K562 (cell line): ENCODE data around the gene SLC26A11. TPM values are rescaled to one million over a fixed set of nuclear protein-coding genes. Genes with fewer than 3 reads are reported as not detected.

Experiments used
- ATAC-seq: fragments of 200-7000 bp; cut with Tn5 transposase; 3 replicates; pipeline ENCODE4 v1.9.1; 2020; ENCODE audit warnings: moderate library complexity
- BruUV-seq: library from RNA; stranded (reverse); fragments of 400-500 nt; replicated peaks from 2 replicates; lab custom pipeline; 2021; lab: Mats Ljungman, UMichigan
- CTCF ChIA-PET: fragments of 300-600 bp; formaldehyde crosslinking; extraction: SDS; loops from one replicate; lab custom pipeline; 2021; ENCODE audit warnings: low intra/inter-chr PET ratio; lab: Yijun Ruan, JAX
- POLR2A ChIA-PET: fragments of 300-600, 350-650 bp; sonication (Branson Sonifier 250); formaldehyde crosslinking; extraction: SDS; loops from one replicate; lab custom pipeline; 2021; ENCODE audit warnings: antibody characterized with exemption, inconsistent platforms; lab: Yijun Ruan, JAX
- DNase-seq, 4 experiments: peaks; one replicate each; pipeline versions ENCODE4 v3.0.0 to v3.0.0-alpha.2; 2011 to 2018; ENCODE audit warnings: low spot score in 3 of 4, mixed read lengths in 3 of 4; ENCODE audit errors: extremely low read depth in 1 of 4
- FAIRE-seq: peaks from 2 replicates; lab custom pipeline; 2011; peaks lifted over from hg19 to GRCh38; lab: Jason Lieb, UNC
- H2AFZ ChIP-seq: 2 replicates; pipeline ENCODE4 v1.6.0; 2011; ENCODE audit warnings: low read depth, low read length, control low read depth, inconsistent platforms
- H3K27ac ChIP-seq: fragments of 200-600 bp; 3 replicates; pipeline ENCODE4 v1.8.0; 2011; ENCODE audit warnings: low read depth, mild to moderate bottlenecking, control low read depth, inconsistent platforms, low read length, moderate library complexity, mixed read lengths; ENCODE audit errors: extremely low read depth
- H3K27me3 ChIP-seq, 2 experiments: fragments of 300-600 bp in 1 of 2; 2 replicates in 1 of 2; 3 replicates in 1 of 2; pipeline versions ENCODE4 v1.6.0 to v1.8.0; 2011; ENCODE audit warnings: inconsistent platforms in 2 of 2, low read length in 2 of 2, mild to moderate bottlenecking in 1 of 2, mixed read lengths in 1 of 2, moderate library complexity in 1 of 2; ENCODE audit not compliant: control insufficient read depth in 2 of 2, insufficient read depth in 2 of 2
- H3K36me3 ChIP-seq: fragments of 300-600 bp; 3 replicates; pipeline ENCODE4 v1.8.0; 2011; ENCODE audit warnings: mild to moderate bottlenecking, low read length, inconsistent platforms; ENCODE audit not compliant: control insufficient read depth, insufficient read depth
- H3K4me1 ChIP-seq, 2 experiments: fragments of 200-600 bp in 1 of 2; replicated peaks in 1 of 2; 2 replicates in 1 of 2; 3 replicates in 1 of 2; pipeline versions ENCODE4 v1.5.1 to v1.8.0; 2011; ENCODE audit warnings: inconsistent platforms in 2 of 2, low read length in 2 of 2, mild to moderate bottlenecking in 1 of 2, mixed read lengths in 1 of 2, moderate library complexity in 1 of 2; ENCODE audit not compliant: control insufficient read depth in 2 of 2, insufficient read depth in 2 of 2
- H3K4me2 ChIP-seq: 2 replicates; pipeline ENCODE4 v1.6.1; 2011; ENCODE audit warnings: low read length, control low read depth, inconsistent platforms, mixed read lengths; ENCODE audit not compliant: insufficient read depth
- H3K4me3 ChIP-seq: fragments of 200-600 bp; sonication (generic), shearing (Covaris generic); 2 replicates; pipeline ENCODE4 v1.5.1; 2016; ENCODE audit warnings: control low read depth, inconsistent platforms
- H3K79me2 ChIP-seq: fragments of 200-600 bp; 3 replicates; pipeline ENCODE4 v1.8.0; 2011; ENCODE audit warnings: low read length, inconsistent platforms; ENCODE audit not compliant: control insufficient read depth, insufficient read depth
- H3K9ac ChIP-seq, 2 experiments: 2 replicates each; pipeline versions ENCODE4 v1.6.0 to v1.6.1; 2011; ENCODE audit warnings: low read depth in 2 of 2, low read length in 2 of 2, control low read depth in 1 of 2, inconsistent platforms in 1 of 2, mild to moderate bottlenecking in 1 of 2, mixed read lengths in 1 of 2; ENCODE audit not compliant: insufficient read depth in 1 of 2
- H3K9me1 ChIP-seq: one replicate; pipeline ENCODE4 v1.6.0; 2011; ENCODE audit warnings: inconsistent platforms, mild to moderate bottlenecking, low read length, moderate library complexity; ENCODE audit not compliant: control insufficient read depth, insufficient read depth
- H3K9me3 ChIP-seq: replicated peaks from 2 replicates; pipeline ENCODE4 v1.5.1; 2011; ENCODE audit warnings: low read depth, low read length, inconsistent platforms; ENCODE audit not compliant: control insufficient read depth, insufficient read depth
- H4K20me1 ChIP-seq: replicated peaks from 2 replicates; pipeline ENCODE4 v1.6.1; 2011; ENCODE audit warnings: low read length, inconsistent platforms, mixed read lengths; ENCODE audit not compliant: control insufficient read depth, insufficient read depth
- ATF3 ChIP-seq, 2 experiments: fragments of 450-650 bp in 1 of 2; sonication (generic) in 1 of 2; formaldehyde crosslinking in 1 of 2; IDR thresholded peaks in 1 of 2; conservative IDR thresholded peaks in 1 of 2; 2 replicates each; pipeline versions ENCODE4 v1.6.1 to v1.8.1; 2016 to 2023; ENCODE audit warnings: mild to moderate bottlenecking in 2 of 2, moderate library complexity in 2 of 2, inconsistent platforms in 1 of 2, missing genetic modification reagents in 1 of 2
- CBFA2T3 ChIP-seq: fragments of 450-650 bp; IDR thresholded peaks from 2 replicates; pipeline ENCODE4 v1.6.1; 2017
- CREM ChIP-seq: IDR thresholded peaks from 2 replicates; pipeline ENCODE4 v1.6.1; 2014; ENCODE audit warnings: antibody characterized with exemption, low read depth
- ELF4 ChIP-seq: fragments of 450-650 bp; formaldehyde crosslinking; IDR thresholded peaks from 2 replicates; pipeline ENCODE4 v1.4.0; 2022; ENCODE audit warnings: missing genetic modification characterization
- FOXJ2 ChIP-seq: fragments of 200-800 bp; sonication (Bioruptor generic); IDR thresholded peaks from 2 replicates; pipeline ENCODE4 v1.6.1; 2016; ENCODE audit warnings: missing genetic modification characterization, missing compliant biosample characterization
- HNRNPH1 ChIP-seq: fragments of 200-400 bp; formaldehyde crosslinking; optimal IDR thresholded peaks from 2 replicates; pipeline ENCODE3; 2017; ENCODE audit warnings: low read depth, mild to moderate bottlenecking, low read length, moderate library complexity
- NFE2 ChIP-seq: IDR thresholded peaks from 2 replicates; pipeline ENCODE4 v1.6.1; 2014; ENCODE audit warnings: antibody characterized with exemption, low read depth
- PREB ChIP-seq: sonication (generic); formaldehyde crosslinking; IDR thresholded peaks from 2 replicates; pipeline ENCODE4 v1.8.1; 2023; ENCODE audit warnings: mild to moderate bottlenecking, missing genetic modification reagents
- RHOXF2B ChIP-seq: fragments of 250-450 bp; sonication (Bioruptor Pico); conservative IDR thresholded peaks from 2 replicates; pipeline ENCODE4 v1.5.1; 2021
- ZNF318 ChIP-seq, 2 experiments: fragments of 450-650 bp; IDR thresholded peaks; 2 replicates each; pipeline ENCODE4 v1.6.1; 2016; ENCODE audit warnings: mild to moderate bottlenecking in 2 of 2, borderline replicate concordance in 1 of 2, low read depth in 1 of 2, moderate library complexity in 1 of 2
- WGBS: fragments of 100-300 bp; shearing (Covaris generic); methylation state at CpG from one replicate; pipeline ENCODE4 v1.1.6; 2016; ENCODE audit warnings: low coverage, mixed read lengths; ENCODE audit not compliant: insufficient coverage; ENCODE audit errors: missing lambda C conversion rate; 5-methylcytosine and 5-hydroxymethylcytosine counted together
- in situ Hi-C: fragments of 300-500 bp; cut with MboI; formaldehyde crosslinking; loops from 4 replicates; pipeline ENCODE4 v1.15.0; 2018; ENCODE audit warnings: inconsistent platforms, mixed read lengths
- intact Hi-C: fragments of 100-400 bp; cut with micrococcal nuclease; formaldehyde crosslinking; loops from 2 replicates; pipeline ENCODE4 v1.14.2; 2022
- polyA plus RNA-seq, 8 experiments: library from polyadenylated mRNA; depleted of rRNA in 4 of 8; stranded (reverse) in 5 of 8; unstranded in 3 of 8; fragments of >200 nt; fragmentation: Nextera tagmentation in 2 of 8; fragmentation: Illumina TruSeq in 1 of 8; extraction: Ambion mirVana in 2 of 8; extraction: Trizol in 1 of 8; gene quantifications; 2 replicates each; pipeline versions ENCODE4 v1.2.1 to v1.2.3, GENCODE V29; 2011 to 2014; ENCODE audit warnings: inconsistent platforms in 1 of 8, missing spikeins in 1 of 8
- total RNA-seq, 7 experiments: library from RNA; depleted of rRNA in 6 of 7; stranded (reverse); fragments of >200 nt in 6 of 7; fragmentation: Illumina TruSeq in 2 of 7; extraction: Trizol in 2 of 7; gene quantifications; 2 replicates each; pipeline versions ENCODE4 v1.2.1 to v1.2.3, GENCODE V29; 2011 to 2021; ENCODE audit warnings: low replicate concordance in 1 of 7

SLC26A11 gene
- total and polyA plus RNA-seq, 9 of the 15 experiments (the other 6 are each of a cell fraction or from before 2014, with no cell fraction given), result 0.06 to 3.1 (median 1.2) TPM; not detected in 1

- ChIA-PET POLR2A (interaction anchor here (0.5 to 1.4 kb wide), 3 partner anchors 10 to 42 kb away, joined by 3 to 4 read pairs (median 3); no protein-coding TSS in a partner anchor), CTCF (no interaction called here)
- FAIRE-seq, result no peak
- no peak for ATAC-seq
- in situ Hi-C loops, result no loop called here
- H3K36me3 ChIP-seq, result peaks cover 32% of the 10 kb centered on the region; the same call in 1 of the 3 replicates
- peaks cover 0 to 19% of the 10 kb centered on the region in 2 experiments; a peak in 2 of 5 replicates for H3K4me1 ChIP-seq
- H3K4me2 ChIP-seq, result no peak overlapping the region
- no peaks in the 10 kb centered on the region for H3K9me1 ChIP-seq
- no peak overlapping the region for H3K27ac ChIP-seq
- H3K4me3 ChIP-seq, result no peak overlapping the region
- WGBS, result 95% methylated on average over 21 of the region's 47 CpGs
- H3K9ac ChIP-seq, result no peak overlapping the region
- H3K27me3 ChIP-seq, result no peaks in the 10 kb centered on the region
- no peak overlapping the region for H2AFZ ChIP-seq
- no TSS peak for BruUV-seq
- H3K9me3 ChIP-seq, result no peaks in the 10 kb centered on the region
- H3K79me2 ChIP-seq, result no peaks in the 10 kb centered on the region
- intact Hi-C loops, result no loop called here
- DNase-seq, result no peak
- H4K20me1 ChIP-seq, result no peaks in the 10 kb centered on the region
- TF ChIP-seq ELF4 (CRISPR knock-in tag) (no peak), HNRNPH1 (no peak), FOXJ2 (tag) (no peak), CBFA2T3 (no peak), ATF3 (IDR thresholded peaks at IDR 0.05) (no peak), ATF3 (CRISPR knock-in tag; conservative IDR thresholded peaks at IDR 0.05) (no peak), RHOXF2B (CRISPR knock-in tag) (no peak), PREB (CRISPR knock-in tag) (no peak), ZNF318 (IDR thresholded peaks at IDR 0.05; ENCODE audit: borderline replicate concordance in 1 of 2, low read depth in 1 of 2) (no peak), CREM (no peak), NFE2 (no peak)
These were observed 9.7 kb upstream of the SLC26A11 start for GRCh38 chr17:80210348-80211108.
